Measurements from ENCODE around the gene SSR1. TPM values are rescaled to one million over a fixed set of nuclear protein-coding genes. Genes with fewer than 3 reads are reported as not detected.

The SSR1 gene
- total and polyA plus RNA-seq, 9 of the 15 experiments (the other 6 are each of a cell fraction or from before 2014, with no cell fraction given), result 87.7 to 220 (median 144) TPM

- peaks cover 19 to 28% of the 10 kb centered on the region in 2 experiments; a peak in 4 of 5 replicates for H3K4me1 ChIP-seq (replicated peaks in 1 of 2; ENCODE audit: control insufficient read depth in 2 of 2, insufficient read depth in 2 of 2, low read length in 2 of 2)
- FAIRE-seq (peak; percentile 51), ATAC-seq (peak; percentile 23; the same call in 1 of the 3 replicates), DNase-seq (ENCODE audit: extremely low read depth in 1 of 4, low spot score in 3 of 4) (no peak)
- H3K36me3 ChIP-seq (ENCODE audit: control insufficient read depth, insufficient read depth, low read length), result peaks cover 41% of the 10 kb centered on the region
- POLR2A ChIA-PET, result interaction anchor here (0.6 to 2.5 kb wide), 6 partner anchors 9 to 182 kb away, joined by 3 to 14 read pairs (median 7); no protein-coding TSS in a partner anchor
- H3K27ac ChIP-seq (ENCODE audit: extremely low read depth, low read depth, low read length), result peak overlapping the region; percentile 81
- H3K9me3 ChIP-seq (replicated peaks; ENCODE audit: control insufficient read depth, insufficient read depth, low read depth, low read length), result peaks cover 3% of the 10 kb centered on the region; the same call in 1 of the 2 replicates
- BruUV-seq (replicated peaks), result no TSS peak
- no peaks in the 10 kb centered on the region for H3K9me1 ChIP-seq (ENCODE audit: control insufficient read depth, insufficient read depth, low read length)
- no peaks in the 10 kb centered on the region; the same call in 1 of the 2 replicates for H4K20me1 ChIP-seq (replicated peaks; ENCODE audit: control insufficient read depth, insufficient read depth, low read length)
- peak overlapping the region; percentile 93 for H3K4me3 ChIP-seq
- in situ Hi-C loops (cut with MboI), result no loop called here
- WGBS (ENCODE audit: insufficient coverage, low coverage, missing lambda C conversion rate), result under 1% methylated on average over 17 of the region's 17 CpGs
- peak overlapping the region; percentile 92 to 95 for H3K9ac ChIP-seq (ENCODE audit: insufficient read depth in 1 of 2, low read depth in 2 of 2, low read length in 2 of 2)
- CTCF ChIA-PET (ENCODE audit: low intra/inter-chr PET ratio), result no interaction called here
- intact Hi-C loops (cut with micrococcal nuclease), result loop anchor here (2.0 kb wide), 1 partner anchor 27 kb away; no protein-coding TSS in a partner anchor
- H2AFZ ChIP-seq (ENCODE audit: low read depth, low read length), result peak overlapping the region; percentile 90
- H3K4me2 ChIP-seq (ENCODE audit: insufficient read depth, low read length), result peak overlapping the region; percentile 98
- H3K27me3 ChIP-seq (ENCODE audit: control insufficient read depth in 2 of 2, insufficient read depth in 2 of 2, low read length in 2 of 2), result no peaks in the 10 kb centered on the region
- peaks cover 60% of the 10 kb centered on the region for H3K79me2 ChIP-seq (ENCODE audit: control insufficient read depth, insufficient read depth, low read length)
- TF ChIP-seq ELF4 (CRISPR knock-in tag; IDR thresholded peaks at IDR 0.05) (0 out of 2 replicates have a peak, but pooled peaks have one; percentile 4), HDAC1 (IDR thresholded peaks at IDR 0.05) (peak; percentile 18 to 98; a peak in 3 of 4 replicates), ZBTB9 (CRISPR knock-in tag; IDR thresholded peaks at IDR 0.05) (no peak), CGGBP1 (CRISPR knock-in tag; IDR thresholded peaks at IDR 0.05) (no peak), ETV5 (CRISPR knock-in tag; IDR thresholded peaks at IDR 0.05; ENCODE audit: low read depth) (no peak), SMAD1 (IDR thresholded peaks at IDR 0.05; ENCODE audit: low read depth, low read length, partially characterized antibody) (no peak), ZNF395 (CRISPR knock-in tag; IDR thresholded peaks at IDR 0.05) (no peak), SRF (CRISPR knock-in tag; IDR thresholded peaks at IDR 0.05) (peak in 1 of 2 experiments; percentile 20; a peak in 1 of 4 replicates), CXXC5 (CRISPR knock-in tag; IDR thresholded peaks at IDR 0.05) (no peak), ZNF124 (CRISPR knock-in tag; IDR thresholded peaks at IDR 0.05) (no peak), KDM2B (CRISPR knock-in tag; IDR thresholded peaks at IDR 0.05) (no peak), NEUROD1 (IDR thresholded peaks at IDR 0.05; ENCODE audit: borderline replicate concordance, low read depth, low read length, partially characterized antibody) (no peak), RBBP5 (IDR thresholded peaks at IDR 0.05; ENCODE audit: borderline replicate concordance, insufficient read depth, low read length, poor library complexity, severe bottlenecking) (no peak), TGIF2 (CRISPR knock-in tag; IDR thresholded peaks at IDR 0.05) (no peak)
Measured at GRCh38 chr6:7311917-7312615, 933 bp downstream of the SSR1 start.
